ENCODE results near the gene PALLD. TPM values are rescaled to one million over a fixed set of nuclear protein-coding genes. Genes with fewer than 3 reads are reported as not detected.

The PALLD gene
- total RNA-seq, 4 donors from 2014 or later = 1,903 to 3,507 (median 2,130) TPM

DNA sequence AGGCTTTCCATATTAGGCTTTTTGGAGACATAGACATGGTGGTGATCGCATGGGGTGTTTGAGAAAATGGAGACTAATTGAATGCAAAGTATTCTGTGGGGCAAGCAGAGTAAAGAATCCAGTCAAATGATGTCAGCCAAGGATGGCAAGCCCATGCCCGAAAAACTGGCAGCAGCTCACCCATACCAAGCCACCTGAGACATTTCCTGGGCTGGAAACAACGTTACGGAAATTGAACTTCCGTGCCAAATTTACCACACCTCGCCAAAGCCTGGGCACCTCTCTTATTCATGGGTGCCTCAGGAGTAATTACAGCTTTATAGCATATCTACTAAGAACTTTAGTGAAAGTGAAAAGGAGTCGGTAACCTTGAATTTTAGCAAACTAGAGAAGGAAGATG lies 346.8 kb downstream of the PALLD start:
- Histone ChIP-seq H3K4me1 (peaks cover 81 to 100% (median 100%) of the 10 kb centered on the region in 4 donors), H3K4me3 (peak overlapping the region; percentile 1 to 39 (median 14)), H3K27ac (replicated peaks in 1 of 4) (peak overlapping the region; percentile 97 to 99 (median 99)), H3K36me3 (peaks cover 0 to 13% (median 4%) of the 10 kb centered on the region in 4 donors), H3K27me3 (no peaks in the 10 kb centered on the region), H3K9me3 (no peaks in the 10 kb centered on the region)
- intact Hi-C loops (cut with DNase I) = loop anchor here (5.0 kb wide), 1 partner anchor 34 kb away; no protein-coding TSS in a partner anchor
- TF ChIP-seq POLR2A (IDR thresholded peaks at IDR 0.05; ENCODE audit: low read depth) = no peak
- peak; percentile 27 to 34 for TF ChIP-seq POLR2AphosphoS5 (IDR thresholded peaks at IDR 0.05)
- no peak for TF ChIP-seq EP300 (IDR thresholded peaks at IDR 0.05)
- DNase-seq (ENCODE audit: extremely low spot score) = no peak
- WGBS = 67% methylated on average over 7 of the region's 7 CpGs

DNA sequence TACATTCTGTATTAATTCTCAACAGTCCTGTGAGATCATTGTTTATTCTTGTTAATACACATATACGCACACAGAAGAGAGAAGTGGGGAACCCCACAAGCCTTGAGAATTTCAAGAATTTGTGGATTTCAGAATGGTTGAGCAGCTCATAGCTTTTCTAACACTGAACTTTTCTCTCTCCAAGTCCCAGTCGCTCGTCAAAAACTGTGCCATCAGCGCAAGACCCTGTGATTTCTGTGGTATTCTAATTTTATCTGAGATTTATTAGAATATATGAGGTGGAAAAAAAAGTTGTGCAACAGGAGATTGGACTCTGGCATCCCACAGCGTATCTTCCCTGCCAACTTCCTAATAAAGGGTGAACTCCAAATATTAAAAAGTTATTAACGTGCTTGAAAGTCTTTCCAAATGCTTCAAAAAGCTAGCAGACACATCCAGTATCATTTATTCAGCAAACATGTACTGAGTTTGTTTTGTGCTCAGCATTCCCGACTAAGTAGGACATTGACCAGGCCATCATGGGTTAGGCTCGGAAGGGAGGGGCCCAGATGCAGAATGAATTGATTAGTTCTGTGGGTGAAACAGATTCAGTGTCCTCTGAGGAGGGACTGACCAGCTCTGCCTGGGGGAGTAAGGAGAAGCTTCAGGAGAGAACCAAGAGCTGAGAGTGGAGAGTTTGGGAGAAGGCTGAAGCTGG lies 347.6 kb downstream of the PALLD start:
- WGBS = 36% methylated on average over 8 of the region's 8 CpGs
- Histone ChIP-seq H3K36me3 (peaks cover 0 to 13% (median 4%) of the 10 kb centered on the region in 4 donors), H3K9me3 (no peaks in the 10 kb centered on the region), H3K27me3 (no peaks in the 10 kb centered on the region), H3K4me3 (peak overlapping the region; percentile 2 to 39 (median 18)), H3K4me1 (peaks cover 81 to 100% (median 100%) of the 10 kb centered on the region in 4 donors), H3K27ac (replicated peaks in 1 of 4) (peak overlapping the region; percentile 97 to 99 (median 99))
- intact Hi-C loops (cut with DNase I) = loop anchor here (5.0 kb wide), 1 partner anchor 33 kb away; no protein-coding TSS in a partner anchor
- DNase-seq (ENCODE audit: extremely low spot score) = no peak
- no peak for TF ChIP-seq POLR2A (IDR thresholded peaks at IDR 0.05; ENCODE audit: low read depth)
- TF ChIP-seq EP300 (IDR thresholded peaks at IDR 0.05) = no peak
- peak; percentile 34 to 78 for TF ChIP-seq POLR2AphosphoS5 (IDR thresholded peaks at IDR 0.05)
- TF ChIP-seq, protein P1, sequence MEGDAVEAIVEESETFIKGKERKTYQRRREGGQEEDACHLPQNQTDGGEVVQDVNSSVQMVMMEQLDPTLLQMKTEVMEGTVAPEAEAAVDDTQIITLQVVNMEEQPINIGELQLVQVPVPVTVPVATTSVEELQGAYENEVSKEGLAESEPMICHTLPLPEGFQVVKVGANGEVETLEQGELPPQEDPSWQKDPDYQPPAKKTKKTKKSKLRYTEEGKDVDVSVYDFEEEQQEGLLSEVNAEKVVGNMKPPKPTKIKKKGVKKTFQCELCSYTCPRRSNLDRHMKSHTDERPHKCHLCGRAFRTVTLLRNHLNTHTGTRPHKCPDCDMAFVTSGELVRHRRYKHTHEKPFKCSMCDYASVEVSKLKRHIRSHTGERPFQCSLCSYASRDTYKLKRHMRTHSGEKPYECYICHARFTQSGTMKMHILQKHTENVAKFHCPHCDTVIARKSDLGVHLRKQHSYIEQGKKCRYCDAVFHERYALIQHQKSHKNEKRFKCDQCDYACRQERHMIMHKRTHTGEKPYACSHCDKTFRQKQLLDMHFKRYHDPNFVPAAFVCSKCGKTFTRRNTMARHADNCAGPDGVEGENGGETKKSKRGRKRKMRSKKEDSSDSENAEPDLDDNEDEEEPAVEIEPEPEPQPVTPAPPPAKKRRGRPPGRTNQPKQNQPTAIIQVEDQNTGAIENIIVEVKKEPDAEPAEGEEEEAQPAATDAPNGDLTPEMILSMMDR (IDR thresholded peaks at IDR 0.05) = no peak

DNA sequence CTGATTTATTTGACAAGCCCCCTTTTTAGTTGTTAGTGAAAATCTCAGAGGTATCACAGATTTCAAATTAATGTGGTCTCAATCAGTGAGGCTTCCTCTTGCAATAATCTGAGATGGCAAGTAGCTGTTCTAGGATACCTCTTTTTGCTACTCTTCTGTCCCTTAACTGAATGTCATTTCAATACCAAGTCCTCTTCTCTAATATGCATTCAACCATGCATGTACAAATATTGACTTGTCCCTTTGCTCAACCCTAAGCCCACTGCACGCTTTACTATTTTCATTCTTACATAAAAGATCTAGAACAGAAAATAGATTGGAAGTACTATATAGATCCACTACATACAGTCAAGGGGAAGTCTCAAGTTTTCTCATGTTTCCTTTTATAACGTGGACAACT lies 349.0 kb downstream of the PALLD start:
- WGBS = 65% methylated on average over 2 of the region's 2 CpGs
- DNase-seq (ENCODE audit: extremely low spot score) = no peak
- Histone ChIP-seq H3K27ac (replicated peaks in 1 of 4) (peak overlapping the region; percentile 97 to 99 (median 99)), H3K27me3 (no peaks in the 10 kb centered on the region), H3K36me3 (peaks cover 0 to 15% (median 4%) of the 10 kb centered on the region in 4 donors), H3K4me1 (peaks cover 90 to 100% (median 100%) of the 10 kb centered on the region in 4 donors), H3K4me3 (no peak overlapping the region), H3K9me3 (no peaks in the 10 kb centered on the region)
- TF ChIP-seq, protein P1 (IDR thresholded peaks at IDR 0.05) = no peak
- TF ChIP-seq POLR2A (IDR thresholded peaks at IDR 0.05; ENCODE audit: low read depth) (no peak), POLR2AphosphoS5 (IDR thresholded peaks at IDR 0.05) (no peak), EP300 (IDR thresholded peaks at IDR 0.05) (no peak)
- intact Hi-C loops (cut with DNase I) = no loop called here

DNA sequence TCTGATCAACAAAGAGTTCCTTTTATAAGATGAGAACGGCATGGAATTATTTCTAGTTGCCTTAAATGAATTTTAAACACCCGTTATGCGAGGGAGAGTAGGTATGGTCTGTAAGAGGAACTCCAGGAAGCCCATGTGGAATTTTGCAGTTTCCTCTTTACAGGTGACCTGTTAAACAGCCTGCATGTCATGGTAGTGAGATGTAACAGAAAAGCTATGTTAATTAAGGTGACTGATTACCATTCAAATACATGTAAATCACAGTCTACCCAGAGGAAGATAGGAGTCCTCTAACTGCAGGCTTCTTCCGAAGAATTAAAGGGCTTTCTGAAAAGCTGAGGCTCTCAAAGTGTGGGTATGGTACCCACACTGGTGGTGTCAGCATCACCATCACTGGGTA lies 349.6 kb downstream of the PALLD start:
- H3K27ac ChIP-seq (replicated peaks in 1 of 4) = peak overlapping the region; percentile 97 to 99 (median 99)
- H3K9me3 ChIP-seq = no peaks in the 10 kb centered on the region
- peaks cover 89 to 100% (median 100%) of the 10 kb centered on the region in 4 donors for H3K4me1 ChIP-seq
- H3K36me3 ChIP-seq = peaks cover 0 to 18% (median 5%) of the 10 kb centered on the region in 4 donors
- DNase-seq (ENCODE audit: extremely low spot score) = no peak
- intact Hi-C loops (cut with DNase I) = no loop called here
- H3K4me3 ChIP-seq = no peak overlapping the region
- 74% methylated on average over 4 of the region's 4 CpGs for WGBS
- no peak for TF ChIP-seq POLR2AphosphoS5 (IDR thresholded peaks at IDR 0.05)
- TF ChIP-seq EP300 (IDR thresholded peaks at IDR 0.05) = no peak
- no peak for TF ChIP-seq POLR2A (IDR thresholded peaks at IDR 0.05; ENCODE audit: low read depth)
- TF ChIP-seq, protein P1 (IDR thresholded peaks at IDR 0.05) = no peak
- H3K27me3 ChIP-seq = no peaks in the 10 kb centered on the region

DNA sequence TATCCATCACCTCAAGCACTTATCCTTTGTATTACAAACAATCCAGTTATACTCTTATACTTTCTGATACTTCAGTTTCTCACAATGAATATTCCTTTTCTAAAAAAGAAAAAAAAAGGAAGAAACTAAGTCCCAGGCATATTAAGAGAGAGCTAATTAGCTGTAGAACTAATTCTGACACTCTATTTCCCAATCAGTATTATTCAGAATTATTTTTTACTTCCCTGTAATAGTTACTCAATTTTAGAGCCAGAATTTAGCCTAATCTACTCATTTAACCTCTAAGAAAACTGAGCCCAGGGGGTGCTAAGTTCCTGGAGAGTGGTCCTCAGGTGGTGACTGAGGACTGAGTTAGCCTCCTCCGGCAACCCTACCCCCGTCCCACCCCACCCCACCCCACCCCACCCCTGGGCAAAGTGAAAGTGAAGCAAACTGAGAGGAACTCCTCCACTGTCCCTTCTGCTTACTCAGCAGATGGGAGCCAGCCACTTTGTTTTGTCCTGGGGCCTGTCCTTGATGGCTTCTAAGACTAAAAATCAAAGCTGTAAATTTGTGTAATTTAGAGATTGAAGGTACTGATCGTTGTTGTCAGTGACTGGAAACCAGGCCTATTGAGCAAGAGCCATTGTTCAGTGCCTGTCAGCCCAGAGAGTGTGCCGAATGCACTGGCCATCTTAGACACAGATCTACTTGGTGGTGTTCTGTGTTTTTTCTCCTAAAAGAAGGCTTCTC lies 351.1 kb downstream of the PALLD start:
- 2% methylated on average over 4 of the region's 4 CpGs for WGBS
- Histone ChIP-seq H3K4me1 (peaks cover 85 to 100% (median 100%) of the 10 kb centered on the region in 4 donors), H3K36me3 (peaks cover 0 to 13% (median 3%) of the 10 kb centered on the region in 4 donors), H3K9me3 (no peaks in the 10 kb centered on the region), H3K27ac (replicated peaks in 1 of 4) (peak overlapping the region; percentile 97 to 99 (median 99)), H3K27me3 (no peaks in the 10 kb centered on the region), H3K4me3 (peak overlapping the region; percentile 23 to 46 (median 38))
- intact Hi-C loops (cut with DNase I) = no loop called here
- no peak for TF ChIP-seq POLR2A (IDR thresholded peaks at IDR 0.05; ENCODE audit: low read depth)
- no peak for TF ChIP-seq EP300 (IDR thresholded peaks at IDR 0.05)
- peak; percentile 42 to 57 for TF ChIP-seq POLR2AphosphoS5 (IDR thresholded peaks at IDR 0.05)
- DNase-seq (ENCODE audit: extremely low spot score) = no peak
